Measurements from ENCODE around the gene C14orf180. TPM values are rescaled to one million over a fixed set of nuclear protein-coding genes. Genes with fewer than 3 reads are reported as not detected.

The C14orf180 gene
- total RNA-seq, 2 experiments from 2014 or later = not detected

DNA sequence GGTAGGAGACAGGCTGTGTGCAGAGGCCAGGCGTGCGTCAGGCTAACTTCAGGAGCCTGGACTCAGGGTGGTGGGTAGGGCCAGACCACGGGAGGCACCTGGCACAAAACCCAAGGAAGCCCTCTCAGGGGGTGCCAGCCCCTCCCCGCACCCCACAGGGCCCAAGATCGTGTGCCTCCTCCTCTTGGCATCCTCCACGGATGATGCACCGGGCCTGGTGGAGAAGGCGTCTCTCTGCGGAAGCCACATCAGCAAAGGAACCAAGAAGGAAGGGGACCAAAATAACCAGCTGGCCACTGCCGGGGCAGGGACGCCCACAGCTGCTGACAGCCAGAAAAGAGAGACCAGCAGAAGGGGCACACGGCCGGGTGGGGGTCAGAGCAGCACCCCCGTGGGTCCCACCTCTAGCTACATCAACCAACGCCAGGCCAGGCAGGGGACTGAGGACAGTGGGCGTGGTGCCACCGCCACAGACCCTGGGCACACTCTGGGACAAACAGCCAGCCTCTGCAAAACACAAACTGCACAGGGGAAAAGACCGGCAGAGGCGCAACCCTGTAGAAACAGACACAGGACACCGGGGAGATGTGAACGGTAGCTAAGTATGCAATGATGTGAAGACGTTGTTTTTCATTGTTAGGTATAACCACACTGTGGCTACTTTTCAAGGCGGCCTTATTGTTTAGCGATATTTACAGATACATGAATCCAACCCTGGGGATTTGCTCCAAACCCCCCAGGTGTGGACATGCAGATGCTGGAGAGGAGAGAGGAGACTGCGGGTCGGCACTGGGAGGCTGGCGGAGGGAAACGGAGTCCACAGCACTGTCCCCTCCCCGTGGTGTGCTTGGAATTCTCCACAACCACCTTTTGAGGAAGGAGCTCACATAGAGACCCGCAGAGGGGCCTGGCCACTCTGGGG lies 26.1 kb upstream of the C14orf180 start:
- Mint-ChIP-seq H3K4me1 (ENCODE audit: low read depth) (no peaks in the 10 kb centered on the region), H3K4me3 (no peak overlapping the region), H3K27ac (no peak overlapping the region), H3K36me3 (no peaks in the 10 kb centered on the region), H3K9me3 (no peaks in the 10 kb centered on the region), H3K27me3 (peaks cover 4% of the 10 kb centered on the region)
- ChIA-PET CTCF (no interaction called here), POLR2A (no interaction called here)
- intact Hi-C loops (cut with micrococcal nuclease) = no loop called here
- no peak for DNase-seq

DNA sequence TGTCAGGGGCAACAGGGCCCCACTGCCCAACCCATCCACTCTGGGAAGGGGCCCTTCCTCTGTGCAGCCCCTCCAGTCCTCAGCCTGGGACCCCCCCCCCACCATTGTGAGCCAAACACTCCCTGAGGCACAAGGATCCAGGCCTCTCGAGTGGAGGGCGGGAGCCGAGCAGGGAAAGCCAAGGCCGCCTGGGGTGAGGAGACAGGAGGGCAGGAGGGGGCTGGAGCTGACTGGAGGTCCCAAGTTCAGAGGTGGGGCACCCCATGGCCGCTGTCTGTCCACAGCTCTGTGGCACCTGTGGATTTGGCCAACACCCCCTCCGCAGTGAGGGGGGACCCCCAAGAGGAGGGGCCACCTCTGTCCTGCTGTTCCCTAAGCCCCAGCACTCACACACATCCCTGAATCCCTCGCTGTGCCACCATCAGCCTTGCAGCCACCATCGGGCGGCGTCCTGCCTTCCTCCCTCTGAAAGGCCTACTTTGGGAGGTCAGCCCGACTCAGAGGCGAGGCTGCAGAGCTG lies 25.4 kb upstream of the C14orf180 start:
- no peak overlapping the region for H3K27ac Mint-ChIP-seq
- intact Hi-C loops (cut with micrococcal nuclease) = no loop called here
- ChIA-PET POLR2A (no interaction called here), CTCF (no interaction called here)
- H3K36me3 Mint-ChIP-seq = no peaks in the 10 kb centered on the region
- DNase-seq = no peak
- H3K4me1 Mint-ChIP-seq (ENCODE audit: low read depth) = no peaks in the 10 kb centered on the region
- H3K4me3 Mint-ChIP-seq = no peak overlapping the region
- peaks cover 4% of the 10 kb centered on the region for H3K27me3 Mint-ChIP-seq
- no peaks in the 10 kb centered on the region for H3K9me3 Mint-ChIP-seq

DNA sequence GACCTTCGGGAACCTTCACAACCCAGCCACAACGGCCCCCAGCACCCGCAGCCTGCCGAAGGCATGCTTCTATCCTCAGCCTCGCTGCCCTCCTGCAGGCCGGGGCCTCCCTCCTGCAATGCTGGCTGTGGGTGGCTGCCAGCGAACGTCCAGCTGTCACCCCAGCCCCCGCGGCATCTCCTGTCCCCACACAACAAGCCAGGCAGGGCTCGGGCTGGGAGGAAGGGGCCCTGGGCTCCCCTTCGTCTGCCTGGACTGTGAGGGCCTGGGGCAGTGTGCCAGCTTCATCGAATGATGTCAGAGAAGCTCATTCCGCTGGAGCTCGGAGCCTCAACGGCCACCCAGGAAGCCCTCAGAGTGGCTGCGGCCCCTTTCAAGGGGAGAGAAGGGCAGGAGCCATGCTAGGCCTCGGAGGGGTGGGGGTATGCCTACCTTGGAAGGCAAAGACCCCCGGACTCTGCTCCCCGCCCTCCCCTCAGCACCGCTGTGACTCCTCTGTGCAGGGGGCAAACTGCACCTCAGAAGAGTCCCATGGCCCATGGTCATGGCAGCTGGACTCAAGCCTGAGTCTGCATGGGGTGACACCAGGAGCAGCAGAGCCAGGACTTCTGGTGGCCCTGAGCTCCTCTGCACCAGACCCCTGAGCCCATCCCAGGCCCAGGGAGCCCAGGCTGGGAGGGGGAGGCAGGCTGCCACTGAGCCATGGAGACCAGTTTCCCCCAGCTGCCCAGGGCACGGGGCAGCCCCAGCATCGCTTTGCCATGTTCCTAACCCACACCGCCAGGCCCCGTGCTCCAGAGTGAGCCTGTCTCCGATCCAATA lies 24.7 kb upstream of the C14orf180 start:
- H3K27ac Mint-ChIP-seq = no peak overlapping the region
- POLR2A ChIA-PET = no interaction called here
- DNase-seq = no peak
- peaks cover 4% of the 10 kb centered on the region for H3K27me3 Mint-ChIP-seq
- intact Hi-C loops (cut with micrococcal nuclease) = no loop called here
- no peak overlapping the region for H3K4me3 Mint-ChIP-seq
- H3K36me3 Mint-ChIP-seq = no peaks in the 10 kb centered on the region
- no peaks in the 10 kb centered on the region for H3K9me3 Mint-ChIP-seq
- CTCF ChIA-PET = no interaction called here
- H3K4me1 Mint-ChIP-seq (ENCODE audit: low read depth) = no peaks in the 10 kb centered on the region

DNA sequence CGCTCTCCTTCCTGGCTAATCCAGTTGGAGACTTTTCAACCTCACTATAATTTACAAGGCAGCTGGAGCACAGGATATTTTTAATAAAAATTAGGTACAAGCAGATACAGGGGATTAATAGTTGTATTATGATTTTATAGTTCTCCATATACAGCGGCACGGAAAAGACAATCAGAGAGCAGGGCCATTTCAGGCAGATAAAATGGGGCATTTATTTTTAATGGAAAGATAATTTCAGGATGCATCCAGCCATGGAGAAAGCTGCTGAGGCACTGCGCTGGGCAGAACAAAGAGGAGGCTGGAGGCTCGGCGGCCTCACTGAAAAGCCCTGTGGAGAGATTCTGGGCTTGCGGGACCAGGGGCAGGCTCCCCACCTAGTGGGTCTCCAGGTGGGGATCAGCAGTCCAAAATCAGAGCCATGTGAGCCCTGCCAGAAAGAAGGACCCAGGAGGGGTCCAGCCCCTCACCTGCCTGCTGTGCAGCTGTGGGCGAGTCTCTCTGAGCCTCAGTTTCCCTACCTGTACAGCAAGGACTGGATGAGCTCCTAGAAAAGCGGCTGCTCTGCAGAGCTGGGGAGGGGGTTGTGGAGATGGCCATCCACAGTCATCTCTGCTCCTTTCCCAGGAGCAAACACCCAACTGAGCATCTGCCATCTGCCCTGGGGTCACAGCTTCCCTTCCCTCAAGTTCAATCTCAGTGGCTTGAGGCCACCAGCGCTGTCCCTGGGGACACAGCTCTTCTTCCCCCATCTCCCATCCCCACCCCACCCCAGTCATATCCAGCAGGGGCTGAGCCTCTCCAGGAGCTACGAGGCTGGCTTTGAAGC lies 23.9 kb upstream of the C14orf180 start:
- ChIA-PET CTCF (interaction anchor here (0.9 kb wide), 1 partner anchor 418 kb away, joined by 3 read pairs; no protein-coding TSS in a partner anchor), POLR2A (no interaction called here)
- DNase-seq = no peak
- H3K27ac Mint-ChIP-seq = no peak overlapping the region
- intact Hi-C loops (cut with micrococcal nuclease) = no loop called here
- H3K4me3 Mint-ChIP-seq = no peak overlapping the region
- no peaks in the 10 kb centered on the region for H3K9me3 Mint-ChIP-seq
- no peaks in the 10 kb centered on the region for H3K36me3 Mint-ChIP-seq
- no peaks in the 10 kb centered on the region for H3K4me1 Mint-ChIP-seq (ENCODE audit: low read depth)
- peaks cover 3% of the 10 kb centered on the region for H3K27me3 Mint-ChIP-seq

DNA sequence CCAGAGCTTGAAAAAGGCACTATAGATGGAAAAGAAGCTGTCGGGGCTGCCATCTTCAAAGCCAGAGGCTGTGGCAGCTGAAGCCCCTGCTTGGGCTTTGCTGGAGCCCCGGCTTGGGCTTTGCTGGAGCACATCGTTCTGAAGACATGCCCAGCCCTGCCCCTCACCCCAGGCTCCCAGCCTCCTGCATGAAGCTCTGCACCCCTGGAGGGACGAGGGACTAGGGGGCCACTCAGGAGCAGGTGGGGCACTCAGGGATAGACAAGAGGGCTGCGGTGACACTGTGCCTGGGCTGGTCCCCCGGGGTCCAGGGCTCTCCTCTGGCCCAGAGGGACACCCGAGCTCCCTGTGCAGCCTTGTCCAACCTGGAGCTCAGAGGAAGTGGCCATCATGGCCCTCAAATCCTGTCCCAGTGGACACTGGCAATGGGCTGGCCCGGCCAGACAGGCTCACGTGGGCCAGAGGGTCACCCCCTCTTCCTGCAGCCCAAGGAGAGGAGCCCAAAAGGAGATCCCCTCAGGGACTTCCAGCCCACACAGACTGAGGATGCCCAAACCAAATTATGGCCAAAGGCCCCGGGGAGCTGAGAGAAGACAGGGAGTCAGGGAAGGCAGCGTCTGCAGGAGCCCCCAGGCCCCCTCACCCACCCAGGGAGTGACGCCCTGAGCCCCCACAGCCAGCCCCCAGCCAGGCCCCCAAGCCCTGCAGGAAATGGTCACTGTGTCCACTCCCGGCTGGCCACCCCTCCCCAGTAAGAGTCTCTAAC lies 23.1 kb upstream of the C14orf180 start:
- DNase-seq = no peak
- no peaks in the 10 kb centered on the region for H3K36me3 Mint-ChIP-seq
- peaks cover 3% of the 10 kb centered on the region for H3K27me3 Mint-ChIP-seq
- intact Hi-C loops (cut with micrococcal nuclease) = no loop called here
- no peak overlapping the region for H3K4me3 Mint-ChIP-seq
- POLR2A ChIA-PET = no interaction called here
- CTCF ChIA-PET = interaction anchor here (0.9 kb wide), 1 partner anchor 419 kb away, joined by 3 read pairs; no protein-coding TSS in a partner anchor
- H3K9me3 Mint-ChIP-seq = no peaks in the 10 kb centered on the region
- H3K4me1 Mint-ChIP-seq (ENCODE audit: low read depth) = no peaks in the 10 kb centered on the region
- H3K27ac Mint-ChIP-seq = no peak overlapping the region

DNA sequence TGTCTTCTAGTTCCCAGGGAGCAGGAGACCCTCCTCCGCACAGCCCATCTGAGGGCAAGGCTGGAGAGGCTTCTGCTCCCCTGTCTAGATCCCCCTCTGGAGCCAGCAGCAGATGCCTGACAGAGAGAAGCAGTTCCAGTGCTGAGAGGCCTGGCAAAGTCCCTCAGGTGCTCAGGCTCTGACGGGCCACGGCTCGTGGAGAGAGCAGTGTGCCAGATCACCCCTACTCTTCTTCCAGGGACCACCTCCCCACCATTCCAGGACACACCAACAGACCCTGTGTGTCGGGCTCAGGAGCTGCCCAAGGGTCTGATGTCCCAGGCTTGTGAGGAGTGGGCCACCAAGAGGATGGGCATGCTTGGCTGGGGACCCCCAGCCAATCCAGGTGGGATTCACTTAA lies 22.5 kb upstream of the C14orf180 start:
- ChIA-PET CTCF (no interaction called here), POLR2A (no interaction called here)
- intact Hi-C loops (cut with micrococcal nuclease) = no loop called here
- no peaks in the 10 kb centered on the region for H3K4me1 Mint-ChIP-seq (ENCODE audit: low read depth)
- DNase-seq = no peak
- no peaks in the 10 kb centered on the region for H3K9me3 Mint-ChIP-seq
- no peak overlapping the region for H3K4me3 Mint-ChIP-seq
- peaks cover 3% of the 10 kb centered on the region for H3K27me3 Mint-ChIP-seq
- no peaks in the 10 kb centered on the region for H3K36me3 Mint-ChIP-seq
- H3K27ac Mint-ChIP-seq = no peak overlapping the region

DNA sequence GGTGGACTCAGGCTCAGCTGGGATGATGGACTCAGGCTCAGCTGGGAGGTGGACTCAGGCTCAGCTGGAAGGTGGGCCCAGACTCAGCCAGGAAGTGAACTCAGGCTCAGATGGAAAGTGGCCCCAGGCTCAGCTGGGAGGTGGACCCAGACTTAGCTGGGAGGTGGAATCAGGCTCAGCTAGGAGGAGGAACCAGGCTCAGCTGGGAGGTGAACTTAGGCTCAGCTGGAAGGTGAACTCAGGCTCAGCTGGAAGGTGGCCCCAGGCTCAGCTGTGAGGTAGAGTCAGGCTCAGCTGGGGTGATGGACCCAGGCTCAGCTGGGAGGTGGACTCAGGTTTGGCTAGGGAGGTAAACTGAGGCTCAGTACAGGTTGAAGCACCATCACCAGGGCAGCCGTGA lies 21.8 kb upstream of the C14orf180 start:
- no peak overlapping the region for H3K4me3 Mint-ChIP-seq
- peaks cover 3% of the 10 kb centered on the region for H3K27me3 Mint-ChIP-seq
- H3K4me1 Mint-ChIP-seq (ENCODE audit: low read depth) = no peaks in the 10 kb centered on the region
- CTCF ChIA-PET = interaction anchor here (0.7 kb wide), 1 partner anchor 10 kb away, joined by 3 read pairs; no protein-coding TSS in a partner anchor
- no peaks in the 10 kb centered on the region for H3K9me3 Mint-ChIP-seq
- no peak for DNase-seq
- H3K27ac Mint-ChIP-seq = no peak overlapping the region
- POLR2A ChIA-PET = no interaction called here
- intact Hi-C loops (cut with micrococcal nuclease) = no loop called here
- no peaks in the 10 kb centered on the region for H3K36me3 Mint-ChIP-seq

DNA sequence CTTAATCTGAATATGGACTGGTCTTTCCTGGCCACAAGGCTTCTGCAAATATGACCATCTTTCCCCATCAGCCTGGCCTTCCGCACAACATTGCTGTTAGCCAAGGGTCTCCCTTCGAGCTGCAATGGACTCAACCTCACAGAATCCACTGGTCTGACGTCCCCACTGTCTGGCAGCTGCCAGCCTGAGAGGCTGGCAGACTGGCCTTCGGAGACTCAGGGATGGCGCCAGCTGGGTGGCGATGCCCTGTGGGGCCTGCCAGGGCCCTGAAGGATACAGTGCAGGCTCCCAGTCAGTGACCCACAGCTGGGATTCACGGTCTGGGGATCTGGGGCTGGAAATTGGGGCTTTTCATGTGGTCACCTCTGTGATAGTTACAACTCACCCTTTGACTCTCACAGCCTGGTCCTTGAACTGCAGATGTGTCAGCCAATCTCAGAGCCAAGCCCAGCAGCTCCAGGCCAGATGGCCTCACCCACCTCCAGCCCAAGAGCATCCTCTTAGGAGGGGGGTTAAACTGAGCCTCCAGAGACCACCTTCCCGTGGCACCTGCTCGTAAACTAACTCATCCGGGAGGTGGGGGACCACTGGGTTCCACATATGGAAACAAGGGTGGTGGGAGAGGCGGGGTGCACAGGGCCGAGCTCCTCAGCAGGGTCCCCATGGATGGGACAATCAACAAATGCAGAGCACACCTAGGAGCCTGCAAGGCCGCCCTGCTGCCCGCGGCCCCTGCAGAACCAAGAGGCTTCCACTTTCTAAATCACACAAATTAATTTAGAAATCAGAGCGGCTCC lies 21.1 kb upstream of the C14orf180 start:
- Mint-ChIP-seq H3K4me3 (no peak overlapping the region), H3K36me3 (no peaks in the 10 kb centered on the region)
- POLR2A ChIA-PET = no interaction called here

DNA sequence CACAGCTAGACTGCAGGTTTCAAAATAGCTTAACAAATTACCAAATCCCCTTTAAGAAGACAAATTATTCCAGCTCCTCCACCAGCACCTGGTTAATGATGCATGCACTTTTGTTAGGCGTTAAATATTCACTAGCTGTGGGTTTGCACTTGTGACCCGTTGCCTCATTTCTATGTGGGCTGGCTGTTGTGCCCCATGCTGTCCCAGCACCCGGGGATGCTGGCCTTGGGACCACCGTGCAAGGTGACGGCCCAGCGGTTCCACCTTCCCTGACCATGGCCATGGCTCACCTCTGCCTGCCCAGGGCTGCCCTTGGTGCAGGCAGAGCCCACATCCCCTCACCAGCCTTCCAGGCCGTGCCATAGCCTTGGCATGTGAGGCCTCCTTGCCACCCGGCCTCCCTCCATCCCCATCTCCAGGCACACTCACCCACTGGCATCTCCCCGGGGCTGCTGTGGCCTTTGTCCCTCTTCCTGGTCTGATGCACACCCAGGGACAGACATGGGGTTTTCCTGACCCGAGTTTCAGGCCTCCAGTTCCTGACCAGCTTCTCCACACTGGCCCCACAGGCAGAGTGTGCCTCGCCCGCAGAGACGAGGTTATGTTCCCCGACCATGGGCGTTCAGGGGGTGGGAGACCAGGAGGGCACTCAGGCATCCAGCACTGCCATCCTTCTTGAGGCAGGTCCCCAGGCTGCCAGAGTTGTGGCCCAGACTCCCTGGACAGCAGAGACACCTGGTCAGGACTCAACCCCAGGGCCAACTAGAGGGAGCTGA lies 20.3 kb upstream of the C14orf180 start:
- no peak for DNase-seq

More for the DNA sequence above, 21.1 kb upstream of the C14orf180 start:
- no peak overlapping the region for H3K27ac Mint-ChIP-seq
- intact Hi-C loops (cut with micrococcal nuclease) = no loop called here
- H3K4me1 Mint-ChIP-seq (ENCODE audit: low read depth) = no peaks in the 10 kb centered on the region
- no peaks in the 10 kb centered on the region for H3K9me3 Mint-ChIP-seq
- DNase-seq = no peak
- CTCF ChIA-PET = interaction anchor here (0.7 kb wide), 1 partner anchor 10 kb away, joined by 3 read pairs; no protein-coding TSS in a partner anchor
- peaks cover 3% of the 10 kb centered on the region for H3K27me3 Mint-ChIP-seq

DNA sequence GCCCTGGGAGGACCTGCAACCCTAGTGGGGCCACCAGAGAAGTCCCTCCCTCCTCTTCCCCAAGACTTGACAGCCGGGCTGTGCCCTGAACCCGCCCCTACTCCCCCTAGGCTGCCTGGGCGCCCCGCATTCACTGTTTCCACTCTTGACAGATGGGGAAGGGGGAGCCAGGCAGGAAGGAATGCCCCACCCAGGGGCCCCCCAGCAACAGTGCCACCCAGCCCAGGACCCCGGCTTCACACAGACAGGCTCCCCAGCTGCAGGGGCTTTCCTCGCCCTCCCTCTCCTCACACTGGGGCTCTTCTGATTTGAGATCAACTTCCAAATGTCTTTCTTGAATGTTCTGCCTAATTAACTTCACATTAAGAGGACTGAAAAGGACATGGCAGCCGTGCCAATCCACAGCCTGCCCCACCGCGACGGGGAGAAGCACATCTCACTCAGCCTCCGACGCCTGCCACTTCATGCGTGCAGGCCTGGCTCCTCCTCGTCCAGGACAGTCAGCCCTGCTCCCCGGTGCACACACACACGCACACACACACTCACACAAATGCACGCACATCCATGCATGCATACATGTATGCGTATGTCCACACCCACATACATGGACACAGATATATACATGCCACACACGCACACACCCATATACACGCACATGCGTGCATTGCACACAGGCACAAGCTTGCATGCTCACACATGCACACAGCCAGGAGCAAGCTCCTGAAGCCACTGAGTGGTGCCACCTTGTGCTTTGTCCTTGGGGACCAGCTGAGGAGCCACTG lies 19.6 kb upstream of the C14orf180 start:
- no peak for DNase-seq
- no peak overlapping the region for H3K27ac Mint-ChIP-seq
- H3K9me3 Mint-ChIP-seq = no peaks in the 10 kb centered on the region
- no peak overlapping the region for H3K4me3 Mint-ChIP-seq
- POLR2A ChIA-PET = no interaction called here
- CTCF ChIA-PET = interaction anchor here (1.3 kb wide), 1 partner anchor 482 kb away, joined by 3 read pairs; no protein-coding TSS in a partner anchor
- no peaks in the 10 kb centered on the region for H3K36me3 Mint-ChIP-seq
- intact Hi-C loops (cut with micrococcal nuclease) = no loop called here
- no peaks in the 10 kb centered on the region for H3K4me1 Mint-ChIP-seq (ENCODE audit: low read depth)
- H3K27me3 Mint-ChIP-seq = peaks cover 5% of the 10 kb centered on the region

More for the DNA sequence above, 20.3 kb upstream of the C14orf180 start:
- Mint-ChIP-seq H3K27ac (no peak overlapping the region), H3K4me3 (no peak overlapping the region), H3K9me3 (no peaks in the 10 kb centered on the region), H3K36me3 (no peaks in the 10 kb centered on the region), H3K27me3 (peaks cover 2% of the 10 kb centered on the region), H3K4me1 (ENCODE audit: low read depth) (no peaks in the 10 kb centered on the region)
- ChIA-PET CTCF (no interaction called here), POLR2A (no interaction called here)
- intact Hi-C loops (cut with micrococcal nuclease) = no loop called here
